Rectal smooth muscle tissue (tissue), 1 donor: ENCODE data around the gene MICALL2.

ENCODE experiments used
- H3K27ac ChIP-seq: one replicate; pipeline ENCODE4 v1.7.0; 2013; ENCODE audit warnings: low read depth, low read length, inconsistent platforms
- H3K27me3 ChIP-seq: one replicate; pipeline ENCODE4 v1.7.0; 2013; ENCODE audit warnings: low read length; ENCODE audit not compliant: control insufficient read depth, insufficient read depth
- H3K36me3 ChIP-seq: one replicate; pipeline ENCODE4 v1.7.0; 2013; ENCODE audit warnings: low read length; ENCODE audit not compliant: control insufficient read depth, insufficient read depth
- H3K4me1 ChIP-seq: one replicate; pipeline ENCODE4 v1.7.0; 2013; ENCODE audit warnings: low read length; ENCODE audit not compliant: control insufficient read depth, insufficient read depth
- H3K4me3 ChIP-seq: one replicate; pipeline ENCODE4 v1.7.0; 2013; ENCODE audit warnings: low read length
- H3K9ac ChIP-seq: one replicate; pipeline ENCODE4 v1.7.0; 2013; ENCODE audit warnings: low read length

The MICALL2 gene

DNA sequence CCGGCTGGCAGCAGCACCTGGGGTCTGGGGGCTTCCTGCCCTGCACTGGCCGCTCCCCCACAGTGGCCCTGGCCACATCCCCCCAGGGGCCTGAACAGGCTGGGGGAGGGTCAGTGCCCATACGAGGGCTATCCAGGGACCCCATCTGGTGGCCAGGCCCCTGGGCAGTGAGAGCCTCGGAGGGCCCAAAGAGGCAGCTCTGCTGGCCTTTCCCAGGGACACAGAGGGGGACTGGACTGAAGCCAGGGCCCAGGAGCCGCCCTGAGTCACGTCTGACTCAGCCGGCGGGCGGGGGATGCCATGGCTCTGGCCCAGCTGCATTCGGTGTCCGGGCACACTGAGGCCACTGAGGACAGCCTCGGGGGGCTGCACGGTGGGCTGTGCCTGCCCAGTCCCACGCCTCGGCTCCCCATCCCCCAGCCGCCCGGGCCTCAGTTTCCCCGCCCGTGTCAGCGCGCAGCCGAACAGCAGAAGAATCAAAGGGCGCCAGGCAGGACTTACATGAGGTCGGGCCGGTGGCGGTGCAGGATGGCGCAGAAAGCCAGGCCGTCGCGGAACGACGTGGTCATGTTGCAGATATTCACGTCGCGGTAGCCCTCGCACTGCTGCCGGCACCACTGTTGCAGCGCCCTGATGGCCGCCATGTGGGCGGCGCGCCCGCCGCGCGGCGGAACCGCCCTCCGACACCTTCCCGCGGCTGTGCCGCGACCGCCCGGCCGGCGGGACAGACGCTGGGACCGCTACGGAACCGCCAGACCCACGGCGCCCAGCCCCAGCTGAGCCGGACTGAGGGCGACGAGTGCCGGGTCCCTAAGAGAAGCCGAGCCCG lies at the start of gene MICALL2:
TSS of gene MICALL2 (minus strand) at position 788 of the 829 bp plus-strand sequence. CDS start at position 644, 144 bp downstream.
- H3K9ac ChIP-seq, result peak within 1 kb of the TSS; percentile 49
- H3K4me1 ChIP-seq, result peaks cover 13% of the 10 kb centered on the region
- H3K4me3 ChIP-seq, result peak within 1 kb of the TSS; percentile 79

DNA sequence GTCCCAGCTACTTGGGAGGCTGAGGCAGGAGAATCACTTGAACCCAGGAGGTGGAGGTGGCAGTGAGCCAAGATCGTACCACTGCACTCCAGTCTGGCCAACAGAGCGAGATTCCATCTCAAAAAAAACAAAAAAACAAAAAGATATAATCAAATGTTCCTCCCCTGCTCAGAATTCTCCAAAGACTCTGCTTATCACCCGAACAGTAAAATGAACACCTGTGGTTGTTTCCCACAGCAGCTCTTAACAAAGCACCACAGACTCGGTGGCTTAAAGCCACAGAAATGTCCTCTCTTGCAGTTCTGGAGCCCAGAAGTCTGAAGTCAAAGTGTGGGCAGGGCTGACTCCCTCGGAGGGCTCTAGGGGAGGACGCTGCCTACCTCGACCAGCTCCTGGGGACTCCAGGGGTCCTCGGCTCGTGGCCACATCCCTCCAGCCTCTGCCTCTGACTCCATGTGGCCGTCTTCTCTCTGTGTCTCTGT lies 49.0 kb upstream of the MICALL2 start:
- H3K4me1 ChIP-seq, result peaks cover 3% of the 10 kb centered on the region
- no peak overlapping the region for H3K9ac ChIP-seq
- no peaks in the 10 kb centered on the region for H3K27me3 ChIP-seq
- no peak overlapping the region for H3K27ac ChIP-seq
- H3K4me3 ChIP-seq, result no peak overlapping the region
- no peaks in the 10 kb centered on the region for H3K36me3 ChIP-seq

More for the DNA sequence above, at the start of gene MICALL2:
- peak within 1 kb of the TSS; percentile 88 for H3K27ac ChIP-seq
- no peaks in the 10 kb centered on the region for H3K36me3 ChIP-seq
- H3K27me3 ChIP-seq, result no peaks in the 10 kb centered on the region

GRCh38 chr7:1505731-1506550 lies 46.7 kb upstream of the MICALL2 start:
- H3K36me3 ChIP-seq, result peaks cover 3% of the 10 kb centered on the region
- peaks cover 10% of the 10 kb centered on the region for H3K4me1 ChIP-seq
- H3K4me3 ChIP-seq, result no peak overlapping the region
- H3K9ac ChIP-seq, result no peak overlapping the region
- no peaks in the 10 kb centered on the region for H3K27me3 ChIP-seq
- no peak overlapping the region for H3K27ac ChIP-seq

DNA sequence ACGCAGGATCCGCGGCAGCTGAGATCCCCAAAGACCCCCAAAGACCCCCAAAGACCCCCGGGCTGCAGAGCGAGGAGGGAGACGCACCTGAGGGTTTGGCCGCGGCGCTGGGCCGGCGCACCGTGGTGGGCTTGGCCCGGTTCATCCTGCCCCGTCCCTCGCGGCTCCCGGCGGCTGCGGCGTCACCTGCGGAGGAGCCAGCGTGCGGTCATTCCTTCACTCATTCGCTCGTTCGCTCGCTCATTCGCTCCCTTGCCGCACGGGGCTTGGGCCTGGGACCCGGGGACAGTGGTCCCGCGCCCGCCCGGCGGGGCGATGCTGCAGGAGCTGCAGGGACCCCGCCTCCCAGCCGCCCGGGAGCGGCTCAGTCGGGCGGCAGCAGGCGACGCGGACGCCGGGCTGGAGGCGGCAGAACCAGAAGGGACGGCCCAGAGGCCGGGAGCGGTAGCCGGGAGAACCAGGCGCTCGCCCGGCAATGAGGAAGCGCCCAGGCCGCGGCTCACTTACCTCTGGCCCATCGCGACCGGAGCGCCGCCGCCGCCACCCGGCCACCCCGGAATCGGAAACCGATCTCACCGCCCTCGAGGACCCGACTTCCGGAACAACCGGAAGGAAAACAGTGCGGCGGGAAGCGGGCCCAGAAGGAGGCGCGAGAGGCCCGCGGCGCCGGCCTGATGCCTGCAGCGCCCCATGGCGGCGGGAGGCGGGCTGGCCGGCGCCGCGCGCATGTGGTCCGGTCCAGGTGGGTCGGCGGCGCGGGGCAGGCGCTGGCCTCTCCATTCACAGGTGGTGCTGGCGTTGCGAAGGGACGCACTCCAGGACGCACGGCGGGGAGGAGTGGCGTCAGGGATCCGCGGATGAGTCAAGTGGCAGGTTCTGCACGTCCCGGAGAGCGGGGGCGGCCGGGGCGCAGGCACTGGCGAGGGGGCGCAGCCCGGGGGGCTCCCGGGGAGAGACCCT lies 44.8 kb upstream of the MICALL2 start, which contains the start of gene INTS1:
TSS of gene INTS1 (minus strand) at position 574 of the 960 bp plus-strand sequence. CDS start at position 145, 429 bp downstream.
- H3K4me3 ChIP-seq, result peak within 1 kb of the TSS; percentile 77
- H3K9ac ChIP-seq, result peak within 1 kb of the TSS; percentile 1
- H3K4me1 ChIP-seq, result peaks cover 10% of the 10 kb centered on the region
- peaks cover 7% of the 10 kb centered on the region for H3K36me3 ChIP-seq
- H3K27me3 ChIP-seq, result no peaks in the 10 kb centered on the region
- H3K27ac ChIP-seq, result no peak within 1 kb of the TSS

GRCh38 chr7:1503390-1503789 lies 44.1 kb upstream of the MICALL2 start:
- no peaks in the 10 kb centered on the region for H3K27me3 ChIP-seq
- H3K4me3 ChIP-seq, result peak overlapping the region; percentile 71
- H3K4me1 ChIP-seq, result peaks cover 10% of the 10 kb centered on the region
- H3K9ac ChIP-seq, result peak overlapping the region; percentile 1
- no peak overlapping the region for H3K27ac ChIP-seq
- peaks cover 10% of the 10 kb centered on the region for H3K36me3 ChIP-seq

DNA sequence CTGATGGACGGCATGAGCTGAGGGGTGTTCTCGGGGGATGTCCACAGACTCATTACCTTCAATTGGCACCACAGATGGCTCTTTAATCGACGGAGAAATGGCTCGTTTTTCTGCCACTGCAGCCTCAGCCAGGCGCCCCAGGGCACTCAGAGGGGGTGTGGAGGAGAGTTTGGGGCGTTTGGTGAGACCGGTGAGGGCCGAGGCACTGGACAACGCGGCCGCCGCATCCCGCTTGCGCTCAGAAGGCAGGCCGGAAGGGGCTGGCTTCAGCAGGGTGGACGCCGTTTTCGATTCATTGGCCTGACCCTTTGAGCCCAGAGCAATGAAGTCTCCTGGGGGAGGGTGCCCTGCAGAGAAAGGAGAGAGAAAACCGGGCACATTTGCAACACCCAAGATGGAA lies 43.6 kb upstream of the MICALL2 start:
- Histone ChIP-seq H3K36me3 (peaks cover 10% of the 10 kb centered on the region), H3K9ac (no peak overlapping the region), H3K4me1 (peaks cover 10% of the 10 kb centered on the region), H3K4me3 (peak overlapping the region; percentile 71), H3K27me3 (no peaks in the 10 kb centered on the region), H3K27ac (no peak overlapping the region)

- Histone ChIP-seq H3K4me3 (no peak overlapping the region), H3K9ac (no peak overlapping the region), H3K36me3 (peaks cover 20% of the 10 kb centered on the region), H3K4me1 (peaks cover 10% of the 10 kb centered on the region), H3K27me3 (no peaks in the 10 kb centered on the region), H3K27ac (no peak overlapping the region)
These were observed 42.4 kb upstream of the MICALL2 start for GRCh38 chr7:1501487-1502270.

GRCh38 chr7:1500064-1500807 lies 41.0 kb upstream of the MICALL2 start:
- Histone ChIP-seq H3K9ac (no peak overlapping the region), H3K4me3 (no peak overlapping the region), H3K27me3 (no peaks in the 10 kb centered on the region), H3K4me1 (peaks cover 10% of the 10 kb centered on the region), H3K36me3 (peaks cover 20% of the 10 kb centered on the region), H3K27ac (no peak overlapping the region)

GRCh38 chr7:1499367-1500029 lies 40.2 kb upstream of the MICALL2 start:
- Histone ChIP-seq H3K27me3 (no peaks in the 10 kb centered on the region), H3K4me3 (no peak overlapping the region), H3K9ac (no peak overlapping the region), H3K36me3 (peaks cover 20% of the 10 kb centered on the region), H3K4me1 (peaks cover 10% of the 10 kb centered on the region), H3K27ac (no peak overlapping the region)
